ELR (cell line): Measurements from ENCODE around the gene GUCY2C.

Experiments used
- DNase-seq: peaks from one replicate; pipeline ENCODE4 v3.0.0-alpha.2; 2015; ENCODE audit warnings: low read depth

GUCY2C gene

DNA sequence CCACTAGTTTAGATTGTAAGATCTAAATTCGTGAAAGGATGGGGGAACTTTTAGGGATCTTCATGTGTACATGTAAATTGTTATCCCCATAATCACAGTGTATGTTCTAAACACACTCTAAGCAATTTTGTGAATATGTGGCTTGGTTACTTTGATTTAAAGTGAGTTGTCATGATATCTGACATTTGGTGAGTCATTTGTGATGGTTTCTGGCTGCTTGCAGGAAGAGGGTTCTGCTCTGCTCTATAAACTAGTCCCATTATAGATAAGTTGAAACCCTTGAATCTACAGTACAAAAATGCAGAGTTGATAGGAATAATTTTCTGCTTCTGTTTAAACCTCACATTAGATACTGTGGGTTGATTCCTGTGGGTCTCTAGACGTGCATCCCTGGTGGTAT lies 14.8 kb downstream of the GUCY2C start:
- no peak for DNase-seq

GRCh38 chr12:14681190-14681589 lies 15.2 kb downstream of the GUCY2C start:
- no peak for DNase-seq

- no peak for DNase-seq
Observed at GRCh38 chr12:14678547-14679150, 17.8 kb downstream of the GUCY2C start.

DNA sequence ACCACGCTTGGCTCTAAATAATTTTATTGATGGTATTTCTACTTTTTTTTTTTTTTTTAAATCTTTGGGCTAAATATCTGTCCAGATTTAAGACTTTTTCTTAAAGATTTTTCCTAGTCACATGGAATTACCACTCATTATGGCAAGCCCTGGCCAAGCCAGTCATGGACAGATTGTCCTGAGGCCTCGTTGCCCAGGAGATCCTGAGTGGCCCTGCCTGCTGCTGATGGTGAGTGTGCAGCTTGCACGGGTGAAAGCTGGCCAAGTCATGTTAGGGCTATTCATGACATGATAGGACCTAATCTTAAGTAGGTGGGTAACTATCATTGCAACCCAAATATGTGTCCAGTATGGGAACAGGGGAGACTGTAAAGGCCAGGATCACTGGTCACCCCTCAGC lies 27.8 kb downstream of the GUCY2C start:
- no peak for DNase-seq

DNA sequence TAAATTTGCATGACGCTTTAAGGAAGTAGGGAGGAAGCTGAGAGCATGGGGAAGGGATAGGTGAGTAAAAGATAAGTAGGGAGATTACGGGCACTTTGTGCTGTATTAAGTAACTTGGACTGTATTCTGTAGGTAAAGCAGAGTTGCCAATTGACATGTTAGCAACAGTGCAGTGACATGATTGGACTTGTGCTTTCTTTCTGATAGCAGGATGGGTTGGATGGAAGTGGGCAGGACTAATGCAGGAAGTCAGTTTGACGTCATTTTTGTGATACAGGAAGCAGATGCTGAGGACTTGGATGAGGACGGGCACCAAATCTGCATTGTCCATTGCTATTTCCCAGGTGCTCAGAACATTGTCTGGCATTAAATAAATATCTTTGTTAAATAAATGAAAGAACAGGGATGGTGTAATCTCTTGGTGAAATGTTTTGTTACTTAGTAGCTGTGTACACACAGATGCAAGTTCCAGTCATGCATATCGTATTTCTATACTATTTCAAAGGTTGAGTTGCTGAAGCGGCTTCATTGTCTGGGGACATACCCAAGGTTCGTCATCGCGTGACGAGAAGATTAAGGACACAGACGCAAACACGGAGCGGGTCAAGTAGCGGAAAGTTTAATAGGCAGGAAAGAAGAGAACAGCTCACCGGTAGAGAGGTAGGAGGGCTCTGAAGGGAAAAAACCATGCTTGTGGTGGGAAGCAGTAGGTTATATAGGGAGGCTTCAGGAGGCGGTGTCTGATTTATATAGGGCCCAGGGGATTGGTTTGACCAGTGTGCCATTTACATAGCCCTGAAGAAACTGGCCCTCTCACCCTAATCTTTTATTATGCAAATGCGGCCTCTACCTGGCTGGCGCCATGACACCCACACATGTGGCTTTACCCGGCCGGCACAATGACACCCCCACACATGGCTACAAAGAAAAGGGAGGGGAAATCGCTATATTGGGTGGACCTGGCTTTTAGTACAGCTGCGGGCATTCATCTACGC lies 30.7 kb downstream of the GUCY2C start:
- DNase-seq = no peak

- DNase-seq = peak; percentile 50
Observed at GRCh38 chr12:14664434-14665023, 31.9 kb downstream of the GUCY2C start.

DNA sequence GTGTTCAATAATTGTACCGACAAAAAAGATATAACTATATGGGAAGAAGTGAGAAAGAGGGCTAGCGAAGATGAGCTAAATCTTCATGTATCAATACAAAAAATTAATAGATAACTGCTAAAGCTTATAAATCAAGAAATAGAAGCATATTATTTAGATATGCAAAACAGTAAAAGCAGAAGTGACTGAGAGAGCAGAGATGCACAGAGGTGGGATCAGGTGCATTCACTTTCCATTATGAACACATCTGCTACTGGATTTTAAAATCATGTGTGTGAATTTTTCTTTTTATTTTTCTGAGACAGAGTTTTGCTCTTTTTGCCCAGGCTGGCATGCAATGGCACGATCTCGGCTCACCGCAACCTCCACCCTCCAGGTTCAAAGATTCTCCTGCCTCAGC lies 33.4 kb downstream of the GUCY2C start:
- no peak for DNase-seq

GRCh38 chr12:14656846-14657245 lies 39.6 kb downstream of the GUCY2C start:
- DNase-seq = no peak

DNA sequence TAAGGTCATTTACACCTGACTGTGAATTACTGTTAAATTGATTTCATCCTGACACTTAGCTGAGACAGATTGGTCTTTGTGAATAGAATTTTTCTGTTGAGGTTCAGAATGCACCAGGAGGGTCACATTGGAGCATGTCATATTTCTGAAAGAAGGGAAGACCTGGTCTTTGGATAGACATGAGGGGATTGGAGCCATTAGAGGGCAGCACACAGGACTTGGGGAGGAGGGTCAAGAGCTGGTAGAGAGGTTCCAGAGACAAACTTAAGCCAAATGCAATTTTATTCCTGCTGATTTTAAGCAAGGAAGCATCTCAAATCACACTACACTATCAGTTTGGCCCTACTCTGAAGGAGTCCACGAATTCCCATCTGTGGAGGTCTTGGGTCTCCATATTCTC lies 41.1 kb downstream of the GUCY2C start:
- DNase-seq = no peak

- DNase-seq = no peak
Observed at GRCh38 chr12:14654842-14655241, 41.6 kb downstream of the GUCY2C start.

GRCh38 chr12:14654416-14654815 lies 42.0 kb downstream of the GUCY2C start:
- peak; percentile 10 for DNase-seq

GRCh38 chr12:14652483-14652882 lies 43.9 kb downstream of the GUCY2C start:
- DNase-seq = no peak

DNA sequence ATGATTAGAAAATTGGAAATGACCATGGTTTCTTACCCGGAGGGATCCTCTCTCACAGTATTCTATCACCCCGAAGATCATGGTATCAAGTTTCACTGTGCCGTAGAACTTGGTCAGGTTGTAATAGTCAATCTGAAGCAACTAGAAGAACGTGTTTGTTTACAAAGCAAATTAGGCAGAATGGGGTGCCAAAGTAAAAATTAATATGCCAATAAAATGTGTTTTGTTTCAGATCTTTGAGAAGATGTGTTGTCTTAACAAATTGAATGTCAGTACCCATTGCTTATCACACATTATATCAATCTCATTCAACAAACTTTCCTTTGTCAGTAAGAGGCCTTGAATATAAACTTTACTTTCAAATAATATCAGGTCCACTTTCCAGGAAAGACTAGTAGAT lies 45.0 kb downstream of the GUCY2C start:
- DNase-seq = no peak

GRCh38 chr12:14650789-14651188 lies 45.6 kb downstream of the GUCY2C start:
- DNase-seq = no peak

- DNase-seq = no peak
Observed at GRCh38 chr12:14647028-14647750, 49.2 kb downstream of the GUCY2C start.

DNA sequence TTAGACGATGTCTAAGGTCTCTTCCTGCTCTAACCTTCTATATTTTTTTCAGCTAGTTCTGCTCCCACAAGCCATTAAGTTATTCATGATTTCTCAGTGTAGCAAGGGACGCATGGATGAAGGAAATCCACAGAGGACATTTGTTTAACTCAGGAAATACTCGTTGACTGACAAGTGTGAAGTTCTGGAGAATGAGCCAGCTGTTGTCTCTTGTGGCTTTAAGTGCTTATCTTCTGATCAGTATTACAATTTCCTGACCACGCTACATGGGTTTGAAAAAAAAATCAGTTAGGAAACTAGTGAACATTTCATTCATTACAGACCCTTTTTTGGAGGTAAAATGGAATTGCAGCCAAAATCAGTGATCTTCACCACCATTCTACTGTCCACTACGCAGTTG lies 53.1 kb downstream of the GUCY2C start:
- DNase-seq = no peak

DNA sequence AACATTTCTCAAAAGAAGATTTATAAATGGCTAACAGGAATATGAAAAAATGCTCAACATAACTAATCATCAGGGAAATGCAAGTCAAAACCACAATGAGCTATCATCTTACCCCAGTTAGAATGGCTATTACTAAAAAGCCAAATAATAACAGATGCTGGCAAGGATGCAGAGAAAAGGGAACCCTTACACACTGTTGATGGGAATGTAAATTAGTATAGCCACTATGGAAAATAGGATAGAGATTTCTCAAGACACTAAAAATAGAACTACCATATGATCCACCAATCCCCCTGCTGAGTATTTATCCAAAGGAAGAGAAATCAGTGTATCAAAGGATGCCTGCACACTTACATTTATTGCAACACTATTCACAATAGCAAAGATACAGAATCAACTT lies 58.3 kb downstream of the GUCY2C start:
- DNase-seq = no peak

GRCh38 chr12:14635776-14636175 lies 60.6 kb downstream of the GUCY2C start:
- peak; percentile 24 for DNase-seq

DNA sequence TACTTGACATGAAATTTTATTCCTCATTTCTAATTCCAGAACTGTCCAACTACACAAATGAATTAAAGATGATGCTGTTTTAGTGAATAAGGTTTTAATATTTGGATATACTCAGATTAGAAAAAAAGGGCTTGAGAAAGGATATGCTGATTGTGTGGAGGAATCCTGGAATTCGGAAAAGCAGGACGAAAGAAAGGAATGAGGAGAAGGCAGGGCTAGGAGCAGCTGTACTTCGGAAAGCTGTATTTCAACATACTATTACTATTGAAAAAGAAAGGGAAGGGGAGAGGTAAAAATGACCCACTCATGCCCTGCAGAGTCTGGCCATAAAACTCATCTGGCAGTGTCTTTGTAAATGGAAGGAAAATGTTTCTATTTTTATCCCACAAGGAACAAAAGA lies 65.6 kb downstream of the GUCY2C start:
- DNase-seq = no peak

GRCh38 chr12:14629832-14630710 lies 66.3 kb downstream of the GUCY2C start:
- DNase-seq = peak; percentile 73

- no peak for DNase-seq
Observed at GRCh38 chr12:14628771-14629170, 67.6 kb downstream of the GUCY2C start.
